Endodermal cell (in vitro differentiated cells): ENCODE results near the gene ST6GALNAC2. TPM values are rescaled to one million over a fixed set of nuclear protein-coding genes. Genes with fewer than 3 reads are reported as not detected.
"Not testable (repeated sequence)": the region's sequence is repeated elsewhere in the genome, so short reads cannot be mapped to it uniquely, and the experiment has no call there.

Experiments used
- DNase-seq: peaks from one replicate; pipeline ENCODE4 v3.0.0-alpha.2; 2017
- H3K27ac ChIP-seq: 2 replicates; pipeline ENCODE4 v1.5.1; 2013; ENCODE audit warnings: mild to moderate bottlenecking, low read depth, low read length, moderate library complexity
- H3K27me3 ChIP-seq: 2 replicates; pipeline ENCODE4 v1.6.1; 2013; ENCODE audit warnings: mild to moderate bottlenecking, low read length, moderate library complexity; ENCODE audit not compliant: insufficient read depth, control insufficient read depth, poor library complexity, severe bottlenecking
- H3K36me3 ChIP-seq: 2 replicates; pipeline ENCODE4 v1.7.0; 2013; ENCODE audit warnings: mild to moderate bottlenecking, low read length, moderate library complexity; ENCODE audit not compliant: control insufficient read depth, insufficient read depth
- H3K4me1 ChIP-seq: one replicate; pipeline ENCODE4 v1.7.0; 2013; ENCODE audit warnings: low read length; ENCODE audit not compliant: control insufficient read depth, insufficient read depth
- H3K4me3 ChIP-seq: 2 replicates; pipeline ENCODE4 v1.5.1; 2013; ENCODE audit warnings: mild to moderate bottlenecking, low read length, moderate library complexity
- H3K9ac ChIP-seq: 2 replicates; pipeline ENCODE4 v1.6.1; 2013; ENCODE audit warnings: mild to moderate bottlenecking, low read length, moderate library complexity; ENCODE audit not compliant: poor library complexity, severe bottlenecking; ENCODE audit errors: extremely low read depth
- H3K9me3 ChIP-seq: 2 replicates; pipeline ENCODE4 v1.6.1; 2013; ENCODE audit warnings: mild to moderate bottlenecking, low read length, moderate library complexity; ENCODE audit not compliant: control insufficient read depth
- H3K27ac Mint-ChIP-seq: 2 replicates; pipeline ENCODE4 v1.8.0; 2020; ENCODE audit warnings: mixed read lengths
- H3K27me3 Mint-ChIP-seq: 2 replicates; pipeline ENCODE4 v1.8.0; 2021; ENCODE audit warnings: mild to moderate bottlenecking, mixed read lengths; ENCODE audit not compliant: insufficient read depth
- H3K36me3 Mint-ChIP-seq: 2 replicates; pipeline ENCODE4 v1.8.0; 2020; ENCODE audit warnings: low read depth, mixed read lengths
- H3K4me1 Mint-ChIP-seq: 2 replicates; pipeline ENCODE4 v1.8.0; 2020; ENCODE audit warnings: mixed read lengths
- H3K4me3 Mint-ChIP-seq: 2 replicates; pipeline ENCODE4 v1.8.0; 2020; ENCODE audit warnings: mild to moderate bottlenecking, moderate library complexity, mixed read lengths
- H3K9me3 Mint-ChIP-seq: 2 replicates; pipeline ENCODE4 v1.8.0; 2020; ENCODE audit warnings: mild to moderate bottlenecking, mixed read lengths
- CTCF ChIP-seq: fragments of 200-600 bp; sonication (generic); conservative IDR thresholded peaks from 2 replicates; pipeline ENCODE4 v1.5.0; 2021; ENCODE audit warnings: antibody characterized with exemption, mild to moderate bottlenecking
- WGBS, 2 experiments: methylation state at CpG; one replicate each; pipeline versions ENCODE4 v1.1.5 to v1.1.7; 2013; ENCODE audit warnings: missing lambda C conversion rate in 2 of 2, mixed read lengths in 1 of 2; ENCODE audit not compliant: insufficient coverage in 1 of 2, insufficient read length in 1 of 2; 5-methylcytosine and 5-hydroxymethylcytosine counted together
- total RNA-seq, 2 donors: library from RNA; stranded (reverse); fragmentation: NEBNext Ultra II Directional in 1 of 2; extraction: Animal tissue kit (Norgen Biotek cat#: 25700) in 1 of 2; gene quantifications; 2 replicates in 1 of 2; 3 replicates in 1 of 2; pipeline ENCODE4 v1.2.1, GENCODE V29; 2021

The ST6GALNAC2 gene
- total RNA-seq, 2 donors from 2014 or later: 15.1 to 26.9 TPM

DNA sequence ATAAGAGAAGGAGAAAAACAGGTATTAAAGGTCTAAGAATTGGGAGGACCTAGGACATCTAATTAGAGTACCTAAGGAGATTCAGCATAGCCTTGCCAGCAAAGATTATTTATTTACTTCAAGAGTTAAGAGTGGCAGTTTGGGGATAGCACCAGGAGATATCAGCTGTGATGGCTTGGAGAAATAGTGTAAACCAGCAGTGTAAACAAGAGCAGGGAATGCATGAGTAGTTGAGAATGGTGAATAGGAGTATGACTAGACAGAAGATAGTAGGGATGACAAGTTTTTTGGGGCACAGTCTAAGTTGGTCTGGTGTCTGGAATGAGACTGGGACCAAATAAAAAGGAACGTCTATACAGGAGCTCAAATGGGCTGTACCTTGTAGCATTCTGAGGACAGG is 21.0 kb upstream of the ST6GALNAC2 start:
- Mint-ChIP-seq H3K36me3 (peaks cover 13% of the 10 kb centered on the region), H3K9me3 (peaks cover 43% of the 10 kb centered on the region)
- H3K36me3 ChIP-seq, H3K27ac ChIP-seq, H3K27ac Mint-ChIP-seq, H3K4me1 ChIP-seq, H3K4me3 ChIP-seq, H3K27me3 ChIP-seq, H3K27me3 Mint-ChIP-seq, DNase-seq, H3K4me1 Mint-ChIP-seq, H3K9ac ChIP-seq, H3K4me3 Mint-ChIP-seq: not testable (repeated sequence)
- peaks cover 14% of the 10 kb centered on the region for H3K9me3 ChIP-seq
- 63% methylated on average over 1 of the region's 1 CpG; no CpG with 5 or more reads in 1 of the 2 experiments for WGBS, 2 experiments

DNA sequence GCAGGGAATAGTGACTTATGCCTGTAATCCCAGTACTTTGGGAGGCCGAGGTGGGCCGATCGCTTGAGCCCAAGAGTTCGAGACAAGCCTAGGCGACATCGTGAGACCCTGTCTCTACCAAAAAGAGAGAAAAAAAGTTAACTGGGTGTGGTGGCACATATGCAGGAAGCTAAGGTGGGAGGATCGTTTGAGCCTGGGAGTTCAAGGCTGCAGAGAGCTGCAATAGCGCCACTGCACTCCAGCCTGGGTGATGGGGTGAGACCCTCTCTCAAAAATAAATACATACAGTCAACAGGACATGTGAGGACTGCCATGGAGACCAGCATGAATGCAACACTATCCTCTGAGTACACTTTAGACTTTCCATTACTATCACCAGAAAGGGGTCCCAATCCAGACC is 15.4 kb upstream of the ST6GALNAC2 start:
- Histone ChIP-seq H3K9ac (no peak overlapping the region), H3K4me3 (peak overlapping the region; percentile 17), H3K36me3 (no peaks in the 10 kb centered on the region), H3K27ac (no peak overlapping the region), H3K4me1 (peaks cover 8% of the 10 kb centered on the region), H3K9me3 (peaks cover 14% of the 10 kb centered on the region), H3K27me3 (no peaks in the 10 kb centered on the region)
- no peaks in the 10 kb centered on the region for H3K27me3 Mint-ChIP-seq
- 89 to 90% methylated on average over 8 of the region's 8 CpGs for WGBS, 2 experiments
- H3K27ac Mint-ChIP-seq: peak overlapping the region; percentile 82
- H3K36me3 Mint-ChIP-seq: peaks cover 4% of the 10 kb centered on the region
- peaks cover 26% of the 10 kb centered on the region for H3K4me1 Mint-ChIP-seq
- no peak for DNase-seq
- peaks cover 16% of the 10 kb centered on the region for H3K9me3 Mint-ChIP-seq
- no peak overlapping the region for H3K4me3 Mint-ChIP-seq
- TF ChIP-seq CTCF: no peak

GRCh38 chr17:76599694-76600460 is 14.2 kb upstream of the ST6GALNAC2 start:
- Mint-ChIP-seq H3K9me3 (peaks cover 16% of the 10 kb centered on the region), H3K4me1 (peaks cover 26% of the 10 kb centered on the region), H3K27me3 (no peaks in the 10 kb centered on the region), H3K36me3 (peaks cover 4% of the 10 kb centered on the region), H3K4me3 (no peak overlapping the region), H3K27ac (no peak overlapping the region)
- Histone ChIP-seq H3K27ac (no peak overlapping the region), H3K9me3 (peaks cover 14% of the 10 kb centered on the region), H3K27me3 (no peaks in the 10 kb centered on the region), H3K4me3 (no peak overlapping the region), H3K36me3 (no peaks in the 10 kb centered on the region), H3K4me1 (peaks cover 8% of the 10 kb centered on the region), H3K9ac (no peak overlapping the region)
- WGBS, 2 experiments: 91 to 97% methylated on average over 9 to 17 of the region's 17 CpGs
- no peak for TF ChIP-seq CTCF
- no peak for DNase-seq
